Measurements from ENCODE around the gene MBD5.
A peak's percentile ranks its signal among the peaks of the same experiment; 100 is the strongest.
"Not testable (repeated sequence)": the region's sequence is repeated elsewhere in the genome, so short reads cannot be mapped to it uniquely, and the experiment has no call there.

MBD5 gene

DNA sequence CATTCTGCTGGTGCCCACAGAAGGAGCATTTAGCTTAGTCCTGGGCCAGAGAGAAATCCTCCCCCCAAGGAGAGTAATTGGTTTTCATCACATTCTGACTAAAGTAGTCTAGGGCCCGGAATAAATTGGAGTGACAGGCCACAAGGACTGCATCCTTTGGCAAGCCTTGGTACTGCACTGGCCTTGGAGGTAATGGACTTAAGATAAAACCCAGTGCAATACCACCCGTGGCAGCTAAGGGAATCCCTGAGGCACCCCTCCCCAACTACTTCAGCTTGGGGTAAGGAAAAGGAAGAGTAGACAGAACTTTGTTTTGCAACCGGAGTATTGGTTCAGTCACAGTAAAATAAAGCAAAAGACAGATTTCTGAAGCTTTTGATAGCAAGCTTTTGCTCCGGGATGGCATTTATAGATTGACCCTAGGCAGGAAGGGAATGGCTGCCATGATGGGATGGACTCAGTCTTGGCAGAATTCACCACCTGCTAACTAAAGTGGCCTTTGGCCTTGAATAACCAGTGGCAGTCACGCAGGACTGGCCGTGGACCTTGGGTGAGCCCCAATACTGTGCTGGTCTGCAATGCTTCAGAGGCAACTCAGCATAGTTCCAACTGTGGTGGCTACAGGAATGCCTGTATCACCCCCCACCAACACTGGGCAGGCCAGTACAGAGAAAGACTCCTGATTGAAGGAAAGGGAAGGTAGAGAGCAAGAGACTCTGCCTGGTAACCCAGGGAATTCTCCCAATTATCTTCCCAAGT, 14.5 kb upstream of the MBD5 start:
- Histone ChIP-seq H3K36me3 (ENCODE audit: insufficient read depth, low read length) (no peaks in the 10 kb centered on the region), H3K9ac (ENCODE audit: low read depth, low read length) (no peak overlapping the region), H3K79me2 (ENCODE audit: insufficient read depth, low read length) (peaks cover 82% of the 10 kb centered on the region), H3K27ac (ENCODE audit: low read length) (no peak overlapping the region), H3K4me3 (ENCODE audit: low read depth in 1 of 2, low read length in 2 of 2) (no peak overlapping the region), H2AFZ (ENCODE audit: low read depth, low read length) (no peak overlapping the region), H3K9me3 (ENCODE audit: insufficient read depth, low read length, severe bottlenecking) (no peaks in the 10 kb centered on the region), H3K4me1 (ENCODE audit: insufficient read depth, low read length) (no peaks in the 10 kb centered on the region), H3K4me2 (ENCODE audit: insufficient read depth, low read length) (no peak overlapping the region), H3K27me3 (ENCODE audit: insufficient read depth, low read length, poor library complexity) (no peaks in the 10 kb centered on the region), H4K20me1 (ENCODE audit: insufficient read depth, low read length) (no peaks in the 10 kb centered on the region; the same call in 1 of the 2 replicates)
- TF ChIP-seq EZH2 (IDR thresholded peaks at IDR 0.05; ENCODE audit: borderline replicate concordance, low read depth, low read length, severe bottlenecking): no peak
- no peak for TF ChIP-seq CTCF (IDR thresholded peaks at IDR 0.05; ENCODE audit: borderline replicate concordance, extremely low read depth, low read length, poor library complexity, severe bottlenecking)
- DNase-seq (no peak), ATAC-seq (ENCODE audit: insufficient read depth, low read depth) (peak; percentile 29; the same call in 1 of the 3 replicates)

DNA sequence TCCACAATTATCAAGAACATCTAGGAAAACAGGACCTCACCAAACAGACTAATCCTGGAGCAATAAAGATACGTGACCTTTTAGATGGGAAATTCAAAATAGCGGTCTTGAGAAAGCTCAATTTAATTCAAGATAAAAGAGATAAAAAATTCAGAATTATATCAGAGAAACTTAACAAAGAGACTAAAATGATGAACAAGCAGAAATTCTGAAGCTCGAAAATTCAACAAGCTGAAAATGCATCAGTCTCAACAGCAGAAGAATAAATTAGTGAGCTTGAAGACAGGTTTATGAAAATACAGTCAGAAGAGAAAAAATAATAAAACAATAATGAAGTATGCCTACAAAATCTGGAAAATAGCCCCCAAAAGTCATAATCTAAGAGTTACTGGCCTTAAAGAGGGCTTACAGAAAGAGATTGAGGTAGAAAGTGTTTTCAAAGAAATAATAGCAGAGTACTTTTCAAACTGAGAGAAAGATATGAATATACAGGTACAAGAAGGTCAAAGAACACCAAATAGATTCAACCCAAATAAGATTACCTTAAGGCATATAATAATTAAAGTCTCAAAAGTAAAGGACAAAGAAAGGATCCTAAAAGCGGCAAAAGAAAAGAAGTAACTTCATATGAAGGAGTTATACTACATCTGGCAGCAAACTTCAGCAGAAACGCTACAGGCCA, 13.5 kb upstream of the MBD5 start:
- peaks cover 86% of the 10 kb centered on the region for H3K79me2 ChIP-seq (ENCODE audit: insufficient read depth, low read length)
- TF ChIP-seq EZH2 (IDR thresholded peaks at IDR 0.05; ENCODE audit: borderline replicate concordance, low read depth, low read length, severe bottlenecking) (no peak), CTCF (IDR thresholded peaks at IDR 0.05; ENCODE audit: borderline replicate concordance, extremely low read depth, low read length, poor library complexity, severe bottlenecking) (no peak)
- no peak overlapping the region for H3K9ac ChIP-seq (ENCODE audit: low read depth, low read length)
- no peak overlapping the region for H3K4me2 ChIP-seq (ENCODE audit: insufficient read depth, low read length)
- H4K20me1 ChIP-seq (ENCODE audit: insufficient read depth, low read length): peaks cover 2% of the 10 kb centered on the region; the same call in 1 of the 2 replicates
- H3K4me3 ChIP-seq (ENCODE audit: low read depth in 1 of 2, low read length in 2 of 2): no peak overlapping the region
- no peaks in the 10 kb centered on the region for H3K27me3 ChIP-seq (ENCODE audit: insufficient read depth, low read length, poor library complexity)
- H3K27ac ChIP-seq (ENCODE audit: low read length): no peak overlapping the region
- H2AFZ ChIP-seq (ENCODE audit: low read depth, low read length): no peak overlapping the region
- H3K36me3 ChIP-seq (ENCODE audit: insufficient read depth, low read length): no peaks in the 10 kb centered on the region
- H3K9me3 ChIP-seq (ENCODE audit: insufficient read depth, low read length, severe bottlenecking): no peaks in the 10 kb centered on the region
- no peak for DNase-seq
- no peaks in the 10 kb centered on the region for H3K4me1 ChIP-seq (ENCODE audit: insufficient read depth, low read length)
- ATAC-seq (ENCODE audit: insufficient read depth, low read depth): no peak

GRCh38 chr2:148008411-148008810, 12.5 kb upstream of the MBD5 start:
- H3K27me3 ChIP-seq (ENCODE audit: insufficient read depth, low read length, poor library complexity); H3K27ac ChIP-seq (ENCODE audit: low read length); H4K20me1 ChIP-seq (ENCODE audit: insufficient read depth, low read length); H3K4me1 ChIP-seq (ENCODE audit: insufficient read depth, low read length); H3K4me3 ChIP-seq (ENCODE audit: low read depth in 1 of 2, low read length in 2 of 2); DNase-seq; H3K36me3 ChIP-seq (ENCODE audit: insufficient read depth, low read length); ATAC-seq (ENCODE audit: insufficient read depth, low read depth); H3K4me2 ChIP-seq (ENCODE audit: insufficient read depth, low read length); H3K9ac ChIP-seq (ENCODE audit: low read depth, low read length); H3K9me3 ChIP-seq (ENCODE audit: insufficient read depth, low read length, severe bottlenecking); H2AFZ ChIP-seq (ENCODE audit: low read depth, low read length): not testable (repeated sequence)
- H3K79me2 ChIP-seq (ENCODE audit: insufficient read depth, low read length): peaks cover 94% of the 10 kb centered on the region

GRCh38 chr2:148013876-148014275, 7.0 kb upstream of the MBD5 start:
- Histone ChIP-seq H3K9ac (ENCODE audit: low read depth, low read length) (no peak overlapping the region), H2AFZ (ENCODE audit: low read depth, low read length) (no peak overlapping the region), H3K27me3 (ENCODE audit: insufficient read depth, low read length, poor library complexity) (no peaks in the 10 kb centered on the region), H3K4me1 (ENCODE audit: insufficient read depth, low read length) (peaks cover 12% of the 10 kb centered on the region), H3K9me3 (ENCODE audit: insufficient read depth, low read length, severe bottlenecking) (no peaks in the 10 kb centered on the region), H3K27ac (ENCODE audit: low read length) (no peak overlapping the region), H3K36me3 (ENCODE audit: insufficient read depth, low read length) (no peaks in the 10 kb centered on the region), H4K20me1 (ENCODE audit: insufficient read depth, low read length) (peaks cover 4% of the 10 kb centered on the region; the same call in 1 of the 2 replicates), H3K79me2 (ENCODE audit: insufficient read depth, low read length) (peaks cover 97% of the 10 kb centered on the region), H3K4me3 (ENCODE audit: low read depth in 1 of 2, low read length in 2 of 2) (no peak overlapping the region), H3K4me2 (ENCODE audit: insufficient read depth, low read length) (no peak overlapping the region)
- DNase-seq (no peak), ATAC-seq (ENCODE audit: insufficient read depth, low read depth) (no peak)
- TF ChIP-seq CTCF (IDR thresholded peaks at IDR 0.05; ENCODE audit: borderline replicate concordance, extremely low read depth, low read length, poor library complexity, severe bottlenecking) (no peak), EZH2 (IDR thresholded peaks at IDR 0.05; ENCODE audit: borderline replicate concordance, low read depth, low read length, severe bottlenecking) (no peak)
